ENCODE results near the gene TRIM75. TPM values are rescaled to one million over a fixed set of nuclear protein-coding genes. Genes with fewer than 3 reads are reported as not detected.
"Not testable (repeated sequence)": the region's sequence is repeated elsewhere in the genome, so short reads cannot be mapped to it uniquely, and the experiment has no call there.

TRIM75 gene
- polyA plus RNA-seq, 6 donors from 2014 or later = not detected

DNA sequence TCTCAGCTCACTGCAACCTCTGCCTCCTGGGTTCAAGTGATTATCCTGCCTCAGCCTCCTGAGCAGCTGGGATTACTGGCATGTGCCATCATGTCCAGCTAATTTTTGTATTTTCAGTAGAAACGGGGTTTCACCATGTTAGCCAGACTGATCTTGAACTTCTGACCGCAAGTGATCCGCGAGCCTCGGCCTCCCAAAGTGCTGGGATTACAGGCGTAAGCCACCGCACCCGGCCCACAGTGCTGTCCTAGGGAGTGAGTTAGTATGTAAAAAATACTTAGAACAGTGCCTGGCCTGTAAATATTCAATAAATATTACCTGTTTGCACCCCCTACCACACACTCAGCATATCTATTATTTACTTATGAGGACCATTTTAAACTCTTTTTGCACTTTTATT, 38.5 kb downstream of the TRIM75 start:
- Mint-ChIP-seq H3K36me3 (peaks cover 5 to 14% of the 10 kb centered on the region in 2 donors), H3K27ac (peak overlapping the region in 1 of 6 donors; percentile 35)
- H3K27me3 Mint-ChIP-seq; H3K4me3 Mint-ChIP-seq; H3K9me3 Mint-ChIP-seq; ATAC-seq (ENCODE audit: low read depth in 2 of 2); DNase-seq; H3K4me1 Mint-ChIP-seq: not testable (repeated sequence)

- ATAC-seq (ENCODE audit: low read depth in 2 of 2) (no peak), DNase-seq (no peak)
- Mint-ChIP-seq H3K4me1 (no peaks in the 10 kb centered on the region), H3K27me3 (no peaks in the 10 kb centered on the region), H3K27ac (peak overlapping the region in 2 of 6 donors; percentile 15 to 20), H3K9me3 (no peaks in the 10 kb centered on the region), H3K36me3 (peaks cover 0 to 6% of the 10 kb centered on the region in 2 donors), H3K4me3 (no peak overlapping the region)
Measured at GRCh38 chr4:165094873-165095272, 41.2 kb downstream of the TRIM75 start.

- Mint-ChIP-seq H3K4me1 (no peaks in the 10 kb centered on the region), H3K36me3 (peaks cover 0 to 6% of the 10 kb centered on the region in 2 donors), H3K27ac (peak overlapping the region in 1 of 6 donors; percentile 76), H3K4me3 (no peak overlapping the region), H3K27me3 (no peaks in the 10 kb centered on the region), H3K9me3 (no peaks in the 10 kb centered on the region)
- DNase-seq (no peak), ATAC-seq (ENCODE audit: low read depth in 2 of 2) (no peak)
Measured at GRCh38 chr4:165095291-165095690, 41.6 kb downstream of the TRIM75 start.

- H3K27me3 Mint-ChIP-seq = no peaks in the 10 kb centered on the region
- H3K4me1 Mint-ChIP-seq = no peaks in the 10 kb centered on the region
- H3K27ac Mint-ChIP-seq = no peak overlapping the region
- no peak for DNase-seq
- no peaks in the 10 kb centered on the region for H3K9me3 Mint-ChIP-seq
- H3K4me3 Mint-ChIP-seq = no peak overlapping the region
- peaks cover 0 to 5% of the 10 kb centered on the region in 2 donors for H3K36me3 Mint-ChIP-seq
- no peak for ATAC-seq (ENCODE audit: low read depth in 2 of 2)
Measured at GRCh38 chr4:165096776-165097175, 43.1 kb downstream of the TRIM75 start.

- ATAC-seq (ENCODE audit: low read depth in 2 of 2) (no peak), DNase-seq (no peak)
- Mint-ChIP-seq H3K4me1 (peaks cover 5 to 9% (median 5%) of the 10 kb centered on the region in 3 donors), H3K36me3 (peaks cover 0 to 14% of the 10 kb centered on the region in 2 donors), H3K27me3 (no peaks in the 10 kb centered on the region), H3K4me3 (no peak overlapping the region), H3K9me3 (no peaks in the 10 kb centered on the region), H3K27ac (peak overlapping the region in 1 of 6 donors; percentile 37)
Measured at GRCh38 chr4:165101641-165102040, 48.0 kb downstream of the TRIM75 start.

DNA sequence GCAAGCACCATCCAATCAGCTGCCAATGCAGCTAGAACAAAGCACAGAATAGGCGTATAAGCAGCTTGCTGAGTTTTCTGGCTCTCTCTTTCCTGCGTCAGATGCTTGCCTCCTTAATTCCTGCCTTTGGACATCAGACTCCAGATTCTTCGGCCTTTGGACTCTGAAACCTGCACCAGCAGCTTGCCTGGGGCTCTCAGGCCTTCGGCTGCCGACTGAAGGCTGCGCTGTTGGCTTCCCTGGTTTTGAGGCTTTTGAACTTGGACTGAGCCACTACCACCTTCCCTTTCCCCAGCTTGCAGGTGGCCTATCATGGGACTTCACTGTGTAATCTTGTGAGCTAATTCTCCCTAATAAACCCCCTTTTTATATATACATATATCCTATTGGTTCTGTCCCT, 52.9 kb downstream of the TRIM75 start:
- H3K9me3 Mint-ChIP-seq = no peaks in the 10 kb centered on the region
- no peak overlapping the region for H3K4me3 Mint-ChIP-seq

More for the DNA sequence above, 52.9 kb downstream of the TRIM75 start:
- H3K4me1 Mint-ChIP-seq = peaks cover 20 to 37% (median 27%) of the 10 kb centered on the region in 3 donors
- DNase-seq (no peak), ATAC-seq (ENCODE audit: low read depth in 2 of 2) (no peak)
- H3K27ac Mint-ChIP-seq = peak overlapping the region in 1 of 6 donors; percentile 52
- H3K36me3 Mint-ChIP-seq = peaks cover 0 to 9% of the 10 kb centered on the region in 2 donors
- no peaks in the 10 kb centered on the region for H3K27me3 Mint-ChIP-seq

Other genes starting within 250 kb of the TRIM75 start
- gene APELA, start 176.7 kb upstream of the TRIM75 start, polyA plus RNA-seq (ENCODE audit: low read depth in 6 of 6) = not detected
- gene TRIM61, start 76.2 kb upstream of the TRIM75 start, polyA plus RNA-seq (ENCODE audit: low read depth in 6 of 6) = 1 to 10 TPM in 4 of 6 donors, under 1 TPM in 1, not detected in 1; 0.49 to 2.4 (median 2.2) TPM
- not detected for gene TRIM60, start 21.9 kb upstream of the TRIM75 start, polyA plus RNA-seq (ENCODE audit: low read depth in 6 of 6)
- gene TMEM192, start 59.0 kb downstream of the TRIM75 start, polyA plus RNA-seq (ENCODE audit: low read depth in 6 of 6) = 10 to 100 TPM; 23.7 to 35.2 (median 34.1) TPM
- 10 to 100 TPM in 3 of 6 donors, 1 to 10 TPM in 3; 2.6 to 17.6 (median 10.2) TPM for gene KLHL2, start 153.7 kb downstream of the TRIM75 start, polyA plus RNA-seq (ENCODE audit: low read depth in 6 of 6)